HCT116 (cell line): ENCODE measurements around the gene STRIP1. TPM values are rescaled to one million over a fixed set of nuclear protein-coding genes. Genes with fewer than 3 reads are reported as not detected.

Experiments
- total RNA-seq: library from RNA; stranded (reverse); gene quantifications from one replicate; pipeline ENCODE4 v1.2.1, GENCODE V29; 2021; ENCODE audit not compliant: unreplicated experiment

The STRIP1 gene
- total RNA-seq, 1 experiment from 2014 or later = 33.5 TPM

Other genes with a start within 250 kb of the STRIP1 start
- gene CSF1, start 123.8 kb upstream of the STRIP1 start, total RNA-seq = 3.0 TPM
- 92.0 TPM for gene AHCYL1, start 49.9 kb upstream of the STRIP1 start, total RNA-seq
- gene ALX3, start 36.0 kb downstream of the STRIP1 start, total RNA-seq = not detected
- gene UBL4B, start 77.8 kb downstream of the STRIP1 start, total RNA-seq = 0.57 TPM
- gene SLC6A17, start 115.9 kb downstream of the STRIP1 start, total RNA-seq = 10.5 TPM
- gene KCNC4, start 175.7 kb downstream of the STRIP1 start, total RNA-seq = 13.0 TPM